Trophoblast cell (in vitro differentiated cells and primary cell): ENCODE results near the gene MGST3.
A peak's percentile ranks its signal among the peaks of the same experiment; 100 is the strongest.

Experiments used
- DNase-seq, 2 donors: peaks; one replicate each; pipeline ENCODE4 v3.0.0-alpha.2; 2016
- H2AFZ ChIP-seq: 2 replicates; pipeline ENCODE4 v1.6.1; 2013; ENCODE audit warnings: low read length, moderate library complexity, mild to moderate bottlenecking; ENCODE audit not compliant: insufficient read depth, poor library complexity
- H2AK5ac ChIP-seq: 2 replicates; pipeline ENCODE4 v1.6.1; 2013; ENCODE audit warnings: mild to moderate bottlenecking, low read length
- H2BK120ac ChIP-seq: 2 replicates; pipeline ENCODE4 v1.6.1; 2013; ENCODE audit warnings: low read length, mild to moderate bottlenecking, moderate library complexity; ENCODE audit not compliant: insufficient read depth, poor library complexity
- H2BK12ac ChIP-seq: 2 replicates; pipeline ENCODE4 v1.6.1; 2013; ENCODE audit warnings: mild to moderate bottlenecking, low read length, moderate library complexity
- H2BK5ac ChIP-seq: 2 replicates; pipeline ENCODE4 v1.6.1; 2013; ENCODE audit warnings: low read length, low read depth, moderate library complexity, mild to moderate bottlenecking; ENCODE audit not compliant: poor library complexity
- H3K14ac ChIP-seq: 2 replicates; pipeline ENCODE4 v1.6.1; 2013; ENCODE audit warnings: mild to moderate bottlenecking, low read length
- H3K18ac ChIP-seq: 2 replicates; pipeline ENCODE4 v1.6.1; 2013; ENCODE audit warnings: mild to moderate bottlenecking, low read length
- H3K23ac ChIP-seq: 2 replicates; pipeline ENCODE4 v1.6.1; 2013; ENCODE audit warnings: low read length
- H3K27ac ChIP-seq: 2 replicates; pipeline ENCODE4 v1.5.1; 2013; ENCODE audit warnings: low read depth, mild to moderate bottlenecking, inconsistent platforms, low read length, moderate library complexity
- H3K27me3 ChIP-seq: 2 replicates; pipeline ENCODE4 v1.6.1; 2013; ENCODE audit warnings: inconsistent platforms, mild to moderate bottlenecking, low read length, moderate library complexity; ENCODE audit not compliant: insufficient read depth
- H3K36me3 ChIP-seq, 2 experiments: 1 replicate in 1 of 2; 2 replicates in 1 of 2; pipeline ENCODE4 v1.6.1; 2013; ENCODE audit warnings: low read length in 2 of 2, mild to moderate bottlenecking in 2 of 2, moderate library complexity in 1 of 2; ENCODE audit not compliant: insufficient read depth in 2 of 2, control insufficient read depth in 1 of 2
- H3K4ac ChIP-seq: 2 replicates; pipeline ENCODE4 v1.6.1; 2013; ENCODE audit warnings: low read depth, mild to moderate bottlenecking, low read length, moderate library complexity
- H3K4me1 ChIP-seq, 2 experiments: 1 replicate in 1 of 2; 2 replicates in 1 of 2; pipeline ENCODE4 v1.6.1; 2013; ENCODE audit warnings: low read length in 2 of 2, mild to moderate bottlenecking in 2 of 2, moderate library complexity in 1 of 2; ENCODE audit not compliant: insufficient read depth in 2 of 2, control insufficient read depth in 1 of 2
- H3K4me2 ChIP-seq: 2 replicates; pipeline ENCODE4 v1.6.1; 2013; ENCODE audit warnings: inconsistent platforms, mild to moderate bottlenecking, low read length, moderate library complexity
- H3K4me3 ChIP-seq: 2 replicates; pipeline ENCODE4 v1.5.1; 2013; ENCODE audit warnings: mild to moderate bottlenecking, low read depth, low read length, inconsistent platforms
- H3K79me1 ChIP-seq: one replicate; pipeline ENCODE4 v1.6.1; 2013; ENCODE audit warnings: low read length
- H3K79me2 ChIP-seq: 2 replicates; pipeline ENCODE4 v1.6.1; 2013; ENCODE audit warnings: low read length, mild to moderate bottlenecking; ENCODE audit not compliant: control insufficient read depth, insufficient read depth, poor library complexity
- H3K9ac ChIP-seq: 2 replicates; pipeline ENCODE4 v1.6.1; 2013; ENCODE audit warnings: mild to moderate bottlenecking, low read length
- H3K9me3 ChIP-seq: 2 replicates; pipeline ENCODE4 v1.6.1; 2013; ENCODE audit warnings: low read depth, mild to moderate bottlenecking, control low read depth, inconsistent platforms, low read length; ENCODE audit not compliant: insufficient read depth
- H4K12ac ChIP-seq: 2 replicates; pipeline ENCODE4 v1.6.1; 2013; ENCODE audit warnings: low read depth, mild to moderate bottlenecking, low read length, moderate library complexity
- H4K8ac ChIP-seq: 2 replicates; pipeline ENCODE4 v1.6.1; 2013; ENCODE audit warnings: low read depth, mild to moderate bottlenecking, low read length, moderate library complexity
- H4K91ac ChIP-seq: one replicate; pipeline ENCODE4 v1.6.1; 2013; ENCODE audit warnings: low read depth, mild to moderate bottlenecking, low read length, moderate library complexity
- WGBS: extraction: QIAGEN DNeasy Blood & Tissue Kit; methylation state at CpG from one replicate; pipeline ENCODE4 v1.1.7; 2013; ENCODE audit warnings: missing lambda C conversion rate; ENCODE audit not compliant: insufficient read length, insufficient coverage; ENCODE audit errors: extremely low coverage; 5-methylcytosine and 5-hydroxymethylcytosine counted together

Gene MGST3

DNA sequence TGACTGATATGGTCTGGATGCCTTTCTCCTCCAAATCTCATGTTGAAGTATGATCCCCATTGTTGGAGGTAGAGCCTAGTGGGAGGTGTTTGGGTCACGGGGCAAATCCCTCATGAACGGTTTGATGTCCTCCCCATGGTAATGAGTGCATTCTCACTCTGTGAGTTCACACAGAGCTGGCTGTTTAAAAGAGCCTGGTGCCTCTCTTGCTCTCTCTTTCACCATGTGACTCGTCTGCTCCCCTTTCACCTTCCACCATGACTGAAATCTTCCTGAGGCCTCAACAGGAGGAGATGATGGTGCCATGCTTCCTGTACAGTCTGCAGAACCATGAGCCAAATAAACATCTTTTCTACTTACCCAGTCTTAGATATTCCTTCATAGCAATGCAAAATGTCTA lies 37.1 kb downstream of the MGST3 start:
- Histone ChIP-seq H2BK5ac (no peak overlapping the region), H3K4me2 (no peak overlapping the region), H2AFZ (no peak overlapping the region), H4K8ac (no peak overlapping the region), H3K4me1 (peaks cover 0 to 2% of the 10 kb centered on the region in 2 experiments), H3K9ac (no peak overlapping the region), H4K12ac (no peak overlapping the region), H3K18ac (no peak overlapping the region), H3K4me3 (no peak overlapping the region), H3K27me3 (no peaks in the 10 kb centered on the region), H3K9me3 (no peaks in the 10 kb centered on the region), H2AK5ac (no peak overlapping the region), H3K79me2 (no peaks in the 10 kb centered on the region), H3K36me3 (peaks cover 8 to 22% of the 10 kb centered on the region in 2 experiments), H3K27ac (no peak overlapping the region), H2BK12ac (no peak overlapping the region), H3K23ac (no peak overlapping the region), H3K4ac (no peak overlapping the region), H3K14ac (no peak overlapping the region), H4K91ac (no peak overlapping the region), H2BK120ac (no peak overlapping the region), H3K79me1 (no peaks in the 10 kb centered on the region)
- DNase-seq, result no peak
- WGBS, result no CpG with 5 or more reads among the region's 3 CpGs

- Histone ChIP-seq H2AFZ (no peak overlapping the region), H2AK5ac (no peak overlapping the region), H3K4me2 (no peak overlapping the region), H3K4ac (no peak overlapping the region), H3K9me3 (no peaks in the 10 kb centered on the region), H3K4me3 (no peak overlapping the region), H3K79me2 (no peaks in the 10 kb centered on the region), H3K27me3 (no peaks in the 10 kb centered on the region), H3K18ac (no peak overlapping the region), H2BK5ac (no peak overlapping the region), H3K23ac (no peak overlapping the region), H4K91ac (no peak overlapping the region), H3K14ac (no peak overlapping the region), H3K9ac (no peak overlapping the region), H4K8ac (no peak overlapping the region), H2BK120ac (no peak overlapping the region), H2BK12ac (no peak overlapping the region), H3K79me1 (no peaks in the 10 kb centered on the region), H4K12ac (no peak overlapping the region), H3K27ac (no peak overlapping the region), H3K4me1 (no peaks in the 10 kb centered on the region), H3K36me3 (peaks cover 8 to 18% of the 10 kb centered on the region in 2 experiments)
- DNase-seq, result peak in 1 of 2 donors; percentile 6
- WGBS, result no CpG with 5 or more reads among the region's 2 CpGs
These were observed 40.5 kb downstream of the MGST3 start for GRCh38 chr1:165671526-165671925.

DNA sequence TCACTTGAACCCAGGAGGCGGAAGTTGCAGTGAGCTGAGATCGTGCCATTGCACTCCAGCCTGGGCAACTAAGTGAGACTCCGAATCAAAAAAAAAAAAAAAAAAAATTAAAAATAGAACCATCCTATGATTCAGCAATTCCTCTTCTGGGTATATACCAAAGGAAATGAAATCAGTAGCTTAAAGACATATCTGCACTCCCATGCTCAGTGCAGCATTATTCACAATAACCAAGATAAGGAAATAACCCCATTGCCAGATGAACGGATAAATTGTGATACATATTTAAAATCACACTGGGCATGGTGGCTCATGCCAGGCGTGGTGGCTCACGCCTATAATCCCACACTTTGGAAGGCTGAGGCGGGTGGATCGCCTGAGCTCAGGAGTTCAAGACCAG lies 43.6 kb downstream of the MGST3 start:
- no peak overlapping the region for H2AFZ ChIP-seq

GRCh38 chr1:165675794-165676193 lies 44.8 kb downstream of the MGST3 start:
- Histone ChIP-seq H3K27me3 (no peaks in the 10 kb centered on the region), H2BK5ac (no peak overlapping the region), H3K4me3 (no peak overlapping the region)

More for the DNA sequence above, 43.6 kb downstream of the MGST3 start:
- H3K79me1 ChIP-seq, result no peaks in the 10 kb centered on the region
- H2BK5ac ChIP-seq, result no peak overlapping the region
- H3K23ac ChIP-seq, result no peak overlapping the region
- no peak overlapping the region for H3K27ac ChIP-seq
- H3K4ac ChIP-seq, result no peak overlapping the region
- H3K4me3 ChIP-seq, result no peak overlapping the region
- H3K4me1 ChIP-seq, result no peaks in the 10 kb centered on the region
- peaks cover 9 to 10% of the 10 kb centered on the region in 2 experiments for H3K36me3 ChIP-seq
- H4K12ac ChIP-seq, result no peak overlapping the region
- H4K8ac ChIP-seq, result no peak overlapping the region
- H3K79me2 ChIP-seq, result no peaks in the 10 kb centered on the region
- no peak overlapping the region for H2BK12ac ChIP-seq
- no peak overlapping the region for H3K18ac ChIP-seq
- no peak overlapping the region for H2BK120ac ChIP-seq
- WGBS, result no CpG with 5 or more reads among the region's 8 CpGs
- no peak overlapping the region for H3K14ac ChIP-seq
- H3K4me2 ChIP-seq, result no peak overlapping the region
- H4K91ac ChIP-seq, result no peak overlapping the region
- no peak overlapping the region for H3K9ac ChIP-seq
- H3K9me3 ChIP-seq, result no peaks in the 10 kb centered on the region
- DNase-seq, result no peak
- H2AK5ac ChIP-seq, result no peak overlapping the region
- no peaks in the 10 kb centered on the region for H3K27me3 ChIP-seq

More at GRCh38 chr1:165675794-165676193, 44.8 kb downstream of the MGST3 start:
- no peak overlapping the region for H3K4ac ChIP-seq
- H3K79me1 ChIP-seq, result no peaks in the 10 kb centered on the region
- H3K18ac ChIP-seq, result no peak overlapping the region
- H3K9ac ChIP-seq, result no peak overlapping the region
- H2BK12ac ChIP-seq, result no peak overlapping the region
- no peak overlapping the region for H2BK120ac ChIP-seq
- no peak for DNase-seq
- WGBS, result no CpG with 5 or more reads among the region's 1 CpG
- H4K8ac ChIP-seq, result no peak overlapping the region
- no peak overlapping the region for H3K23ac ChIP-seq
- H3K9me3 ChIP-seq, result no peaks in the 10 kb centered on the region
- H2AK5ac ChIP-seq, result no peak overlapping the region
- no peak overlapping the region for H3K27ac ChIP-seq
- peaks cover 10% of the 10 kb centered on the region in 2 experiments for H3K36me3 ChIP-seq
- H4K91ac ChIP-seq, result no peak overlapping the region
- no peak overlapping the region for H3K4me2 ChIP-seq
- H3K14ac ChIP-seq, result no peak overlapping the region
- H4K12ac ChIP-seq, result no peak overlapping the region
- no peaks in the 10 kb centered on the region for H3K79me2 ChIP-seq
- no peaks in the 10 kb centered on the region for H3K4me1 ChIP-seq
- no peak overlapping the region for H2AFZ ChIP-seq
